8988T (cell line): Measurements from ENCODE around the gene ABHD16A.

Experiments
- DNase-seq: peaks from one replicate; pipeline ENCODE4 v3.0.0; 2011

ABHD16A gene

DNA sequence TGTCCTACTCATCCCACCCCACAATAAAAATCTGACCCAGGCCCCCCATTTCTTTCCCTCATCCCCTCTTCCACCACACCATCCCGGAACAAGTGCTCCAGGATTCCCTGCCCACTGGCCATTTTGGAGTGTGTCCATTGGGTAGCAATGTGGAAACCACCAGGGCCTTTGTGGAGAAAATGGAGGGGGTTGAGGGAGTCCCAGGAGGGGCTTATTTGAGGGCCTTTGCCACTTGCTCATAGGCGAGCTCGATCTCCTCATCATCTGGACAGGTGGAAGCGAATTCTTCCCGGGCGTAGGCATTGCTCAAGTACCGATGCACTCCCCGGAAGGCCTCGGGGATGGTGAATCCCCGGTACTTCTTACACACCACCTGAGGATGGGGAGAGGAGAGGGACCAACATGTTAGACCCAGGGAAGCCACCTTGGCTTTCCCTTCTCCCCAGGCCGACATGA lies 27.5 kb upstream of the ABHD16A start:
- DNase-seq, result no peak

DNA sequence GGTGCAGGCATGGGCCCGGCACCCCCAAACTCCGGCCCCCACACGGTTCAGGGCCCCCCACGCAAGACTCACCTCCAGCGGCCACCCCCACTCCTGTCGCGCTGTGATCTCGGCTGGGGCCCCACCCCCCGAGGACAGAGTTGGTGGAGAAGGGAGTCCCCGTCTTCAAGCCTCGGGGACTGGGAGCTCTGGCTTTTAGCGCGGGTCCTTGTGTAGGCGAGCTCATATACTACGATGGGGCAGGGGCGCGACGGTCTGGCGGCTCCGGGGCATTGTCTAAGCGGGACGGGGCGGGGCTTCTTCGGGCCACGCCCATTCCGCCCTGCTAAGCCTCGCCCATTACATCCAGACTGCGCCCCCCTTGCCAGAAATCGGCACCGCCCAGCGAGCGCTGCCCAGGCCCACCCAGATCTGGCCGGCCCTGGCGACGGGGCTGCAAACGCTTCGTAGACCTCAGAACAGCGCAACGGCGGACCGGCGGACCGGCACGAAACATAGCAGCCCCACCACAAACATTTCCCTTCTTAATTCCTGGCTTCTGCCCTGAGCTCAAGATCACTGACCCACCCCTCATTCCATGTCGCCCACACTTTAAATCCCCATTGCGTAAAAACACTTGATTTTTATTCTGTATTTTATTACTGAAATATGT lies 27.0 kb upstream of the ABHD16A start:
- DNase-seq, result peak; percentile 84

DNA sequence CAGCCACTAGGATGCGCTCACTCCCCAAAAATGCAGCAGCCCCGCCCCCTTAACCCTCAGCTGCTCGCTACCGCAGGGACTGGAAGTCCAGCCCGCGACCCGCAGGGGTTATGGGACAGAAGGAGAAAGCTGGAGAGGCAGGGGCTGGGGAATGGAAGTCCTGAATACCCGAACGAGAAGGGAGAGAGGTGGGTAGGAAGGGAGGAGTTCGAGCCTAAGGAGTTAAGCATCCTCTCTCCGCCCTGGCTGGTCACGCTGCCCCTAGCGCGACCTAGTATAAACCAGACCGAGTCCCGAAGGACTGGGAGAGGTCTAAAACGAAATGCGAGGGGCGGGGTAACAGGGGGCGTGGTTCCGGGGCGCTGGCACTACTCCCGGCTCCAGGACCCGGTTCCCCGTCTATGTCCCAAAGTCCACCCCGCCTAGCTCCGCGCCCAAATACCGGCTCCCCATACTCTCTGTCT lies 26.4 kb upstream of the ABHD16A start:
- DNase-seq, result peak; percentile 89

DNA sequence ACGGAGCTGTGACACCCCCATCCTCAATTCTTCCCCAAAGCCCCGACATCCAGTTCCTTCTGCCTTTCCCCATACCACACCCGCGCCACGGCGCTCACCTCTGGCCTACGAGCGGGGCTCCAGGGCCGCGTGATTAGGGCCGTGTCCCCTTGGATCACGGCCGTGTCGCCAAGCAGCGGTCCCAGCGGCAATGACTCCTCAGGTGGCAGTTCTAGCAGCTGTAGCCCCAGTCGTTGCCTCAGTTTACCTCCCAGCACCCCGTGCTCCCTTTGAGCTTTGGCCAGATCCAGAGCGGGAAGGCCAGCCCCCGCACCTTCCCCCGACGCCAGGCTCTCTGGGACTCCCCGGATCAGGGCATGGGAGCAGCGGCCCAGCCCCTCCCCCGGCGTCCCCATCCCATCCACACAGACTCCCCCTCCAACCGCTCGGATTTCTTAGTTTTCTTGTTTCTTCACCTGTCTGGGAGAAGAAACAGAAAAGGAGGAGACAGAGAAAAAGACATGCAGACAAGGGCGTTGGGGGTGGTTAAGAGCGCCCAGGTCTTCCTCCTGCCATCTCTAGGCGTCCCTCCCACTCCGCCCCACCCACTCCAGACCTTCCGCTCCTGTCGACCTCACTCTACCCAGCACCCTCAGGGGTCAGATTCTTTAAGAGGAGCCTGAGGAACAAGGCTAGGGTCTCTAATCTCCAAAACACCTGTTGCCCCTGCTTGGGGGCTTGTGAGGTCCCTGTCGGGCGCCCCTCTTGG lies 25.8 kb upstream of the ABHD16A start, which contains the start of gene DDAH2:
DDAH2 (minus strand) TSS at position 533 of the 748 bp plus-strand sequence; CDS start at position 395, 138 bp downstream.
- DNase-seq, result no peak

DNA sequence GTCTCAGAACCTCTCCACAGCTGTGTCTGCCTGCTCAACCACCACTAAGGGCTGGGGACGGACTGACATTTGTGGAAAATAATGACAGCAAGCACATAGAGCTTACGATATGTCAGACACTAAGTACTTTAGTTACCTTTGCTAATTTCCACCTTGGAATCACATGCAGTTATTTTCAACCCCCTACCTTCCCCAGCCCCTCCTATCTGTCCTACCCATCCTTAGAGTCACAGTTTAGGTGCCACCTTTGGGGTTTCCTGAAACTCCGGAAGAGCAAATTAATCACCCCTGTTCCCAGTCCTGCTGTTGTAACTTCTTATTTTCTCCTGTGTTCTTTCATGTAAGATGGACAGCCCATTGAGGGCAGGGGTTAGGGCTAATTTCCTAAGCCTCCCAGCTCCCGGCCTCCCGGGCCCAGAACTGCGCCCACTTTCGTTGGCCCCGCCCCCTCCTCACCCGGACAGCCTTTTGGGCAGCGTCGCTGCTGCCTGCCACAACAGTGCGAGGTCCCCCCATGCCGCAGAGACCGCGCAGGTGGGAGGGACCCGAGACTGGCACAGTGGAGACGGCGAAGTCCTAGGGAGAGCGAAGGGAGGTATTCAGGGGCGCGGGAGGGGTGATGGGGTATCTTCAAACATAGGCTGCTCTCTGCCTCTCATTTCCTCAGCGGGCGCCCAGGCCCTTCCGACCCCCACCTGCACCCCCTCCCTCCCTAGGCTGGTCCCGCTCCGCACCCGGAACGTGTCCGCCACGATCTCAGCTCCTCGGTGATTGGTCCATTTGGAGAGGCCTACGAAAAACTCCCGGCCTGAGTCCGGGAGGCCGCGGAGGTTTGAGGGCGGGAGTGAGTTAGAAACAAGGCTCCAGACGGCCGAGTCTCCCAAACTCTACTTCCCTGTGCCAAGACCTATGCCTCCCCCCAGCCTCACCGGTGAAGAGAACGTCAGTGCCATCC lies 24.9 kb upstream of the ABHD16A start:
- DNase-seq, result no peak

DNA sequence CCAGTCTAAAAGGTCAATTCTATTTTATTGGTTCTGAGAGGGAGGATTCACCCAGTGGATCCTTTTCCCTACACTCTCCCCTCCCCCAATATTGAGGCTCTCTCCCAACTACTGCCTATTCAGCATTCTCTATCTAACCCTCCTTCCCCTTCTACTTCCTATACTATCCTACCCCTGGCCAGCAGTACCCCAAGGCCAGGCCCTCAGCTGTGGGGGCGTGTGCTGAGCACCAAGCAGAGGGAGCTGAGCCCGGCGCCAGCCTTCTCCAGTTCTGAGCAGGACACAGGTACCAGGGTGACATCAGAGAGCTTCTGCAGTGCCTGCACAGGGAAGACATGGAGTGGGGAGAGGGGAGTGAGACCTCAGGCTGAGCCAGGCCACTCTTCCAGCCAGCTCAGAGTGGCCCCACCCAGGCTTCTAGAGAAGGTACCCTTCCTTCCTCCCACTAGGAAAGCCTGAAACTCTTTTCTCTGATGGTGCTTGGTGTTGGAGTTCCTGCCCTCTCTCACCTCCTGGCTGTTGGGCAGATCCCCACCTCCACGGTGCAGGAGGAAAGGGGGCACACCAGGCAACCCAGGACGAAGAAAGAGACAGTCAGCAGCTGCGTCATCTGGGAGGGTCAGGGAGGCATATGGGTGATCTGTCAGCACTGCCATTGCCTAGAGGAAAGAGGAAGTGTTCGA lies 24.1 kb upstream of the ABHD16A start:
- DNase-seq, result no peak

DNA sequence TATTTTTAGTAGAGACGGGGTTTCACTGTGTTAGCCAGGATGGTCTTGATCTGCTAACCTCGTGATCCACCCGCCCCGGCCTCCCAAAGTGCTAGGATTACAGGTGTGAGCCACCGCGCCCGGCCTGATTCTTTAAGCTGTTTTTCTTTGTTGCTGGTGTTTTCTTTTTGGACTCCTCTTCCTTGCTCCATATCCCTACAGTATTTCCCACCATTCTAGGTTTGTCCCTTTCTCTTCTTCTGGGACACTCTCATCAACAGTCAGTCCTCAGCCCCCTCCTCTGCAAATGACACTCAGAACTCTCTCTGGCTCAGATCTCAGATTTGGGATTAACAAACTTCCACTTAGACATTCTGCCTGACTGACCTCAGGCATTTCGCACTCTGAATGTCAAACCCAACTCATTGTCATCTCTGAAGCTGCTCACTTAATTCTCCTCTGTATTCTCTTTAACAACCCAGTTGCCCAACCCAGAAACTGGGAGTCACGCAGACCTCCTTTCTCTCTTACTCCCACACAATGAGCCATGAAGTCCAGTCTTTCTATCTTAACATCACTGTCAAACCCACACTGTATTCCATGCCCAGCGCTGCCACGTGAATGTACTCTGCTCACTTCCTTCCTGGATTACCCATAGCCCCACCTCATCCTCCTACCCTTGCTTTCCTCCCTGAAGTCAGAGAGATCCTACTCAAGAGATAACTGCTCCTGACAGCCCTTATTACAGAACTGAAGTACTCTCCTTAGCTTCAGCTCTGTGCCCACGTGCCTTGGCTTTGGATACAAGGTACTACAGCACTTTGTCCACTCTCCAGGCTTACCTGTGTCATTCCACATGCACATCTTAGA lies 22.6 kb upstream of the ABHD16A start:
- no peak for DNase-seq

DNA sequence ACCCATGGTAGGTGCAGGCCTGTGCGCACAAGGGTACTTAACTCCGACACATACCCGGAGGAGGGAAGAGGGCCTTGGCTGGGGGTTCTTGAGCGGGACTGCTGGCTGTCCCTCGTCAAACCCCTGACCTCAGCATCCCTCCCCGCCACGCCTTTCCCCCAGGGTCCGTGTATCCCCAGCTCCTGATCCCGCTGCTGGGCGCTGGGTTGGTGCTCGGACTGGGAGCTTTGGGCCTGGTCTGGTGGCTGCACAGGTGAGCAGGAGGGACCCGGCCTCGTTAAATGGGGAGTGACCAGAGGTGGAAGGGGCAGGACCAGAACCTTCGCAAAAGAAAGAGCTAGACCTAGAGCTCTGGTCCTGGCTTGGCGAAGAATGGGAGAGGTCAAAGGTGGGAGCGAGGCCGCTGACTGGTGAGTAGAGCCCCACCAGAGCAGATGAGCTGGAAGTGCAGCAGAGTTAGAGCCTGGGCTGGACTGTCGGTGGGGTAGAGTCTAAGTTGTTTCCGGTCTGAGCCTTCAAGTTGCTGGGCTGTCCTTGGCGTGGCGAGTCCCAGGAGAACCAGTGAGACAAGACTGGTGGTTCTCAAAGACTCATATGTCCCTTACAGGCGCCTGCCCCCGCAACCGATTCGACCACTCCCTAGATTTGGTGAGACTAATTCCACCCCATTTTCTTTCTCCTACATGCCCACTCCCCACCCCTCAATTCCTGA lies 21.0 kb upstream of the ABHD16A start:
- no peak for DNase-seq

DNA sequence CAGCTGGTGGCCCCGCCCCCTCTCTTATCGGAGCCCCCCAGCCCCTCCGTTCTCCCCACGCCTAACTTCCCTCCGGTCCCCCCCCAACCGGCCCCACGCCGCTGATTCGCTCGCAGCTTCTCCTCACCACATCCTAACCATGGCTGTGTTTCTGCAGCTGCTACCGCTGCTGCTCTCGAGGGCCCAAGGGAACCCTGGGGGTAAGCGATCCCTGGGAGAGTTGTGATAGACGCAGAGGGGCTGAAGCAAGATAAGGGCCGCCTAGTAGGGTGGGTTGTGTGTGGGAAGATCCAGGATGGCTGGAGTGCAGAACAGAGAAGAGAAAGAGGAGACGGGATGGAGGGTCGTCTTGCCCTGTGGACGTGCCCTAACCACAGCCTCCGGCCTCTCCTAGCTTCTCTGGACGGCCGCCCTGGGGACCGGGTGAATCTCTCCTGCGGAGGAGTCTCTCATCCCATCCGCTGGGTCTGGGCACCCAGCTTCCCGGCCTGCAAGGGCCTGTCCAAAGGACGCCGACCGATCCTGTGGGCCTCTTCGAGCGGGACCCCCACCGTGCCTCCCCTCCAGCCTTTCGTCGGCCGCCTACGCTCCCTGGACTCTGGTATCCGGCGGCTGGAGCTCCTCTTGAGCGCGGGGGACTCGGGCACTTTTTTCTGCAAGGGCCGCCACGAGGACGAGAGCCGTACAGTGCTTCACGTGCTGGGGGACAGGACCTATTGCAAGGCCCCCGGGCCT lies 20.3 kb upstream of the ABHD16A start, which contains the start of gene MPIG6B:
MPIG6B (plus strand) TSS at position 129 of the 735 bp plus-strand sequence; CDS start at position 140, 11 bp downstream.
- no peak for DNase-seq

DNA sequence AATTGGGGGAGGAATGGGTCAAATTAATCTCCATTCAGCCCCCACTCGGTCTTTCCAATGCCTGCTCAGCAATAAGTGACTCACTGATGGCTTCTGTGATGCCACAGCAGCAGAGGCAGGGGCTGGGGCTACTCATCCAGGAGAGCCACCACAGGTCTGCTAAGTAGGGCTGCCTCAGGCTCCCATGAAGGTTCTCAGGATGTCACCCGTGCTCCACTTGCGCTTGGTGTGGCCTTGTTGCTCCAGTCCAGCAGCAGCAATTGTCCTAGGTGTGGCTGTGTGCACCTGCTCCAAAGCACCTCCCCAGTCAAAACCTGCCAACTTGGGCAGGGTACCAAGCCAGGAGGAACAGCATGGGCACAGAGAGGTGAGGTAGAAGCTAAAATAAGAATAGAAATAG lies 19.0 kb upstream of the ABHD16A start:
- DNase-seq, result no peak

DNA sequence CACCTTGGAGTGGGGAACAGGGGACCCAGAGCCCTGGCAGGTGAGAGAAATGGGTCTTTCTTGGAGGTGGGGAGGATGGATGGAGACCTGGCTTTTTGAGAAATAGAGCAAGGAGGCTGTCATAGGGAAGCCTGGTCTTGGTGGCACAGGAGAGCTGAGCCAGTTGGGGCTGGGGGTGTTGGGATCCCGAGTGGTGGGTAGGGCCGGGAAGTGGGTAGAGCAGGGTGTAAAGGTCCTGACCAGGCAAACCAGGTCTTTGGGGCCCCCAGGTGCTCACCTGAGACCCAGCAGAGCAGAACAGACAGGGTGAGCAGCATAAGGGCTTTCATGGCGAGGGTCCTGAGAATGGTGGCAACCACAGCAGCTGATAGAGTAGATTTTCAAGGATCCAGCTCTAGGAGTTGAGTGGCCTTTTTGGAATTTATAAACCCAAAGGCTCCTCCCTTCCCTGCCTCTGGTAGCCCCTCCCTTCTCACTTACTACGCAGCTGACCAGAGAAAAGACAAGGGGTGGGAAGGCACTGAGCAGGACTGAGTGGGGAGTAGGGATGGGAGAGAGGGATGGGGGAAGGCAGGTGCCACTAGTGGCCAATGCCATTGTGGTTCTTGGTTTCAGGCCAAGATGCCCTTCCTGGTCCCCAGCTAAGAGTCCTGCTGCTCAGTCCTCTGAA lies 18.4 kb upstream of the ABHD16A start, which contains the start of gene LY6G6C:
LY6G6C (minus strand) TSS at position 396 of the 670 bp plus-strand sequence; CDS start at position 329, 67 bp downstream.
- no peak for DNase-seq

DNA sequence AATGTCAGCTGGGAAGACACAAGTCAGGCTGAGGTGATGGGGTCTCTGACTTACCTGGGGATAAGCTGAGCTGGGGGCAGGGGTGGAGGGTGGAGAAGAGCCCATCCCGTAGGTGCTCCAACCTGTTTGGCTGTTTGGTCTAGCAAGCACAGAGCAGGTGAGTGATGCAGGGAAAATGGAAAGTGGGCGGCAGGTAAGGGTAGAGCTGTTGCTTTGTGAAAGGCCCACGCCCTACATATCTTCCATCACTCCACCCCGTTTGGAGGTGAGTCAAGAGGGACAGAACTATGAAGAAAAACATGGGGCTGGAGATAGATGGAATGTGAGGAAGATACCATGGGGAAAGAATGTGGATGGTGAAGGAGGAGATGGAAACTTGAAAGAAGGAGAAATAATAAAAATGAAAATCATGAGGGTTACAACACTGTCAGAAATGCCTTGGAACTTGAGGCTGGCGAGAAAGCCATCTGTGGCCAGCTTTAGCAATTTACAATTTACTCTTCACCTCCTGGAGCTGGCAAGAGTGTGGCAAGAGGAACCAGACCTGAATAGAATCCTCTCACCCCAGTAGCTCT lies 17.2 kb upstream of the ABHD16A start:
- no peak for DNase-seq

DNA sequence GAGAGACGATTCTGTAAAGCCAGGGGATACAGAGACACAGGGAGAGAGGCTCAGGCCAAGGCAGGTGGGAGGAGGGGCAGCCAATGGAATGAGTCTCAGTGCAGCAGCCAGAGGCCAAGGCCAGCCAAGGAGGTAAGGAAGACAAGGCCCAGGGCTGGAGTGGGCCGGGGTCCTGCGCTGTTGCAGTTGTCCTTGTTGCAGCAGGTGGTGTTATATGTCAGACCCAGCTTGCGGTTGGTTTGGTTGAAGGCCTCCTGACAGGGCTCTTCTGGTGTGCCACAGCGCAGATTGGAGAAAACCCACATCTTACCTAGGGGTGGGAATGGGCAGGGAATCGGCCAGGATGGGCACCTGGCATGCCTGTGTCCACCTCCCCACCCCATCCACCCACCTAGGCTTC lies 15.9 kb upstream of the ABHD16A start:
- no peak for DNase-seq

DNA sequence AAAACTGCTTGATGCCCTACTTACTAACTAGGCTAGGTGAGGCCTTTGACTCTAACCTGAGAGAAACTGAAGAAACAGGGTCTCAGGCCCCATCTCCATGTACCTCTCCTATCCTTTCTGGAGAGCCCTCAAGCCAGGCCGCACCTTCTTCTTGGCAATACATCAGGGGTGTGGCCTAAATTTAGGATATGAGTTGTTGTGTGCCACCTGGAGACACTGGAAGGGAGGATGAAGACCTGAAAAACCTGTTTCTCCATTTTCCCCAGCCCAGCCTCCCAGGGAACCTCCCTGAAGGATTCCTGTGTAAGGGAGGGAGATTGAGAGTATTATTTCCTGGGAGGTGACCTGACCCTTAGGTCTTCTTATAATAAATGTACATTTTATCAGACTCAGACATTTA lies 15.1 kb upstream of the ABHD16A start:
- DNase-seq, result no peak

DNA sequence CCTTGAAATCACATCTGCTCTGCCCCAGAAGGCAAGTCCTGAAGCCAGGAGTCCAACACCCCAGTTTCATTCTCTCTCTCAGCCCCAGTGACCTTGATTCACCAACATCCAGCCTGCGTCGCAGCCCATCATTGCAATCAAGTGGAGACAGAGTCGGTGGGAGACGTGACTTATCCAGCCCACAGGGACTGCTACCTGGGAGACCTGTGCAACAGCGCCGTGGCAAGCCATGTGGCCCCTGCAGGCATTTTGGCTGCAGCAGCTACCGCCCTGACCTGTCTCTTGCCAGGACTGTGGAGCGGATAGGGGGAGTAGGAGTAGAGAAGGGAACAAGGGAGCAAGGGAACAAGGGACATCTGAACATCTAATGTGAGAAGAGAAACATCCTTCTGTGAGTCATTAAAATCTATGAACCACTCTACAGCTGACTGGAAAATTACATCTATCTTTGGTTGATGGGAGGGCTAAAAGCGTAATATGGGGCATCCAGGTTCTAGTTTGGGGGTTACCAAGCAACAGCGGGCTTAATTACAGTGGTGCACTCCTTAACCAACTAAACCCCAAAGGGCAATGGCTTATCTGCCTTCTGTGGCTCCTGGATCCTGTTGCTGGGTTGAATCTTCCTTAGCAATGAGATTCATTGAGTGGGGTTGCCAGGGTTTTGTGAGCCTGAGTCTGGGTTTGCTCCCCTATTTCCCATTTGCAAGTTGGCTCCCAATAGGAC lies 14.5 kb upstream of the ABHD16A start:
- DNase-seq, result no peak

DNA sequence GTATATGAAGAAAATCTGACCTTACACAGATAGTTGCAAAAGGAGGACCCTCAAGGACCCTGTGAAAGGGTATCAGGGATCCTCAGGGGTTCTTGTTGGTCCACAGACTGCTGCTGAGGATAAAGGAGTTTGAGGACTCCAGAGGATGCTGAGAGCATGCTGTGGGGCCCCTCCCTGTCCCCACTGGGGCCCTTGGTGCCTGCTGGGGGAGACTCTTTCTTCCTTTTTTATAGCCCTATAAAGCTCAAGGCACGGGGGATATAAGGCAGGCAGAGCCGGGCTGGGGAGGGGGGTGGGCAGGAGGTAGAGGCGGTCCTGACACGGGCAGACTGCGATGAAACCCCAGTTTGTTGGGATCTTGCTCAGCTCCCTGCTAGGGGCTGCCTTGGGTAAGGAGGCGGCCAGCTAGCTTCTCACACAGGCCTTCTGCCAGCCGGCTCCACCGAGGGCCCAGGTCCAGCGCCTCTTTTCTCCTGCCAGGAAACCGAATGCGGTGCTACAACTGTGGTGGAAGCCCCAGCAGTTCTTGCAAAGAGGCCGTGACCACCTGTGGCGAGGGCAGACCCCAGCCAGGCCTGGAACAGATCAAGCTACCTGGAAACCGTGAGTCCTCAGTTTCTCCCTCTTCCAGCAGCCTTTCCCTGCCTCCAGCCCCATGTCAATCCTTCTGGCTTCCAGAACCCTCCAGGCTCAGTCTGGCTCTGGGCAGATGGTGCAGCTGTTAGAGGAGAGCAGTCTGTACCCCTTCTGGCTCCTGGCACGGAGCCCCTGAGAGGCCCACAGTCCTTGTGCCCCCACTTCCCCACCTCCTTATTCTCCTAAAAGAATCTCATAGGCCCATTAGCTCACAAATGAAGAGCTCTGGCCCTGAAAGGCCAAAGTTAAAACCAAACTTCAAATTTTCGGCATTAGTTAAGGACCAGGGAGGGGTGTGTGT lies 12.2 kb upstream of the ABHD16A start, which contains the start of gene LY6G6D:
LY6G6D (plus strand) TSS at position 327 of the 937 bp plus-strand sequence; CDS start at position 335, 8 bp downstream.
- DNase-seq, result no peak
